GM18867 (cell line): Measurements from ENCODE around the gene NMRK2.
A peak's percentile ranks its signal among the peaks of the same experiment; 100 is the strongest.

Source experiments
- ATAC-seq: cut with Tn5 transposase; IDR thresholded peaks from one replicate; pipeline ENCODE4 v1.9.1; 2021; ENCODE audit warnings: mild to moderate bottlenecking, moderate library complexity; ENCODE audit not compliant: unreplicated experiment

Gene NMRK2

GRCh38 chr19:3980353-3981251 is 47.7 kb downstream of the NMRK2 start:
- no peak for ATAC-seq

- ATAC-seq: no peak
Observed at GRCh38 chr19:3981373-3981735, 48.5 kb downstream of the NMRK2 start.

GRCh38 chr19:3981736-3982681 is 49.1 kb downstream of the NMRK2 start:
- no peak for ATAC-seq

DNA sequence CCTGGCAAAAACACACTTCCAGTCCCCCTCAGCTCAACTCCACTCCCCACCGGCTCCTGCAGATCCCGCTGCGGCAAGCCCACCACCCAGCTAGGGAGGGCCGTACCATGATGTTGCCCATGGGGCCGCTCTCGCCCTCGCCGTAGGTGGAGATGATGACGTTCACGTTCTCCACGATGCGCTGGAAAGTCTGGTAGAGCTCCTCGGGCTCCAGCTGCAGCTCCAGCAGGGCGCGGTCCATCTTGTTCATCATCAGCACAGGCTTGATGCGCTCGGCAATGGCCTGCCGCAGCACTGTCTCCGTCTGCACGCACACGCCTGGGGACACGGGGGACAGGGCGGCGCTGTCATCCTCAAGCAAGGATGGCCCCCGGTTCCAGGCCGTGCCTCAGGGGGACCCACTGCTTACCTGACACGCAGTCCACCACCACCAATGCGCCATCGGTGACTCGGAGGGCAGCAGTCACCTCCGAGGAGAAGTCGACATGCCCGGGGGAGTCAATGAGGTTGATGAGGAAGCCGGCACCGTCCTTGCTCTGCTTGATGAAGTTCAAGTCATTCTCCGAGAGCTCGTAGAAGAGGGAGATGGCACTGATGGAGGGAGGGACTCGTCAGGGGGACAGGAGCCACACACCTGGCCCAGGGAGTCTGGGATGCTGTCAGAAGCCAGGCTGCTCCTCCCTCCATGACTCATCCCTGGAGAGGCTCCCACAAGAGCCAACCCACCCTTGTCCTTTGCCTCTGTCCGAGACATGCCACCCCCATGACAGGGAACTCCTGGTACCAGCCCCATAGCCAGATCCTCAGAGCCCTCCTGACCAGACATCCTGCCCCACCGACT is 50.1 kb downstream of the NMRK2 start:
- no peak for ATAC-seq

- no peak for ATAC-seq
Observed at GRCh38 chr19:3983542-3983914, 50.7 kb downstream of the NMRK2 start.

DNA sequence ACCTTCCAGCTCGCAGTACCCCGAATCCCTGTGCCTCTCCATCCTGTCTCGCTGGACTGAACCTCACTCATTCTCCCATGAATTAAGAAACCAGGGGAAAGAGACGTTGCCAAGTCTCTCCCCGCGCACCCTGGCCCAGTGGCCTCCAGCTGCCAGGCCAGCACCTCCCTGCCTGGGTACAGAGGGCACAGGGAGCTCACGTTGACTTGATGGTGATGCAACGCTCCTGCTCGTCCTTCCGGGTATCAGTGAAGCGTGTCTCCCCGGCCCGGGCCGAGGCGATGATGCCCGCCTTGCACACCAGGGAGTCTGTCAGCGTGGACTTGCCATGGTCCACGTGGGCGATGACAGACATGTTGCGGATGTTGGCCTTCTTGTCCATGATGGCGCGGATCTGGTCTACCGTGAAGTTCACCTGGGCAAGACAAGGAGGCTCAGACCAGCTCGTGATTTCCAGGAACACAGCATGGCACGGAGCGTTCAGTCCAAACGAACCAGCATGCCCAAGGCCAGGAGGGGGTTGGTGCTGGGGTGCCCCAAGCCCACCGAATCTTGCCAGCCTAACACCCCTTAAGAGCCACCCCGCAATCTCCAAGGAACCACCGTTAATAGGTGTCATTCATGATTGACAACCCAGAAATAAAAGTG is 51.2 kb downstream of the NMRK2 start:
- no peak for ATAC-seq

DNA sequence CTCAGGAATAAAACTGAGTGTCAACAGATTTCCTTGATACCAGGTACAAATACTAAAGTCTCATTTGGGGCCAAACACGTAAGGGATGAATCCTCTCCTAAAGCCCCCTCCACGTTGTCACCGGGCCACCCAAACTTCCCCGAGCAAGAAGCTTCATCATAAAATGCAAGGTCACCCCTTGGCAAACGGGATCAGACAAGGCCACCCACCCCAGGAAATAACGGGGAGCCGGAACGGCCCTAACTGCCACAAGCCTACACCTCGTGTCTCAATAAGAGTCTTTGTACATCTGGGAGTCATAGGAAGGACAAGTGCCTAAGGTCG is 51.7 kb downstream of the NMRK2 start:
- no peak for ATAC-seq

GRCh38 chr19:3984908-3985642 is 52.2 kb downstream of the NMRK2 start, which contains the start of gene EEF2:
EEF2 (minus strand) TSS chr19:3985463; CDS start chr19:3985380, 83 bp downstream.
- ATAC-seq: peak; percentile 58

- ATAC-seq: no peak
Observed at GRCh38 chr19:3985643-3986259, 52.9 kb downstream of the NMRK2 start.

GRCh38 chr19:3986260-3987041 is 53.6 kb downstream of the NMRK2 start:
- ATAC-seq: no peak

DNA sequence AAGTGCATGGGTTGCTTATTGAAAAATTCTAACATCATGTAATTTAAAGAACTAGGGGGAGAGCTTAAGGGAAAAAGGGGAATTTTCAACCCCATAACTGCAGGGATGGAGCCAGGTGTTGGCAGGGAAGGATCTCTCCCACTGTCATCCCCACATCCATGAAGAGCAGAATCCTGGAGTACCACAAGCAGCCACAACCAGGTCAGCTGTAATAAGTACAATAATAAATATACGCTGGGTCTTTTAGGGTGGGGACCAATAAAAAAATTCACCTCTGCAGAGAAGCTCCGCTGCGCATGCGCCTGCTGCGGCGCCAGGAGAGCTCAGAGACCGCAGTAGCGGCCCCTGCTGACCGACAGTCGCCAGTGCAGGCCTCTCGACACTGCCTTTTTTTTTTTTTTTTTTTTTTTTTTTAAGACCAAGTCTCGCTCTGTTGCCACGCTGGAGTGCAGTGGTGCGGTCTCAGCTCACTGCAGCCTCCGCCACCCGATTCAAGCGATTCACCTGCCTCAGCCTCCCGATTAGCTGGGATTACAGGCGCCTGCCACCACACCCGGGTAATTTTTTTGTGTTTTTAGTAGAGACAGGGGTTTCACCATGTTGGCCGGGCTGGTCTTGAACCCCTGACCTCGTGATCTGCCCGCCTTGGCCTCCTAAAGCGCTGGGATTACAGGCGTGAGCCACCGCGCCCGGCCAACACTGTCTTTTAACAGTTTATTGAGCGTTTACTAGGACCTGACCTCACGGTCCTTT is 54.9 kb downstream of the NMRK2 start:
- ATAC-seq: peak; percentile 37

- no peak for ATAC-seq
Observed at GRCh38 chr19:3990815-3991117, 57.9 kb downstream of the NMRK2 start.
